A673 (cell line): ENCODE measurements around the gene NMT1.

Experiments
- EZH2 ChIP-seq: fragments of 200-600 bp; sonication (generic); IDR thresholded peaks from 2 replicates; pipeline ENCODE4 v1.6.1; 2017; ENCODE audit warnings: borderline replicate concordance, low read depth, mild to moderate bottlenecking, mixed read lengths, antibody characterized with exemption, low read length; ENCODE audit not compliant: poor library complexity, severe bottlenecking
- TF ChIP-seq, protein P1 (sequence below): fragments of 300-800, 200-600 bp; sonication (generic); conservative IDR thresholded peaks from 2 replicates; pipeline ENCODE4 v1.5.1; 2017; ENCODE audit warnings: low read depth, mild to moderate bottlenecking, antibody characterized with exemption, low read length, moderate library complexity, mixed read lengths

DNA sequence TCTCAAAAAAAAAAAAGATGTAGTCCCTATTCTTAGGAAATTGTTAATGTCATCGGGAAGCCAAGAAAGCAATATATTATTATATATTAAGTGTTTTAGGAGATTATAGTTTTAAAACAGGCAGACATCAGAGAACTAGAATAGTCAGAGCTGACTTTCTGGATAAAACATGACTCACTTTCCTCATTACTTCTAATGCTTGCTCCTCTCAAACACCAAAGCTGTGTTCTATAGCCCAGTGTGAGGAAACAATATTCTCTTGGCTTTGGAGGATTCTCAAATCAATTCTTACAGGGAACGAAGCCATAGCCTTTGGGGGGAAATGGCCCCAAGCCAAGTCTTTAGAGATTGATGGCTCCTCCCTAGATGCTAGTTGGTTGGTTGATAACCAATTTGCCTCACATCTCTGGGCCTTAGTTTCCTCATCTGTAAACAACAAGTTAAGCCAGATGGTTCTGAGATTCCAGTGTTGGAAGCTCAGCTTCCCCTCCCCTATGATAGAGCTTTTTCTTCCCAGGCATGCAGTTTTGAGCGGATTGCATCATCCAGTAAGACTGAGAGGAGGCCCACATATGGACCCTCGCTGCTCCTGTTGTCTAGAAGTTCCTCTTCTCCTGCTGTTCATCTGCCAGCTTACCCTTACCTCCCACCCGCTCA, 12.4 kb downstream of the NMT1 start:
- TF ChIP-seq, protein P1, sequence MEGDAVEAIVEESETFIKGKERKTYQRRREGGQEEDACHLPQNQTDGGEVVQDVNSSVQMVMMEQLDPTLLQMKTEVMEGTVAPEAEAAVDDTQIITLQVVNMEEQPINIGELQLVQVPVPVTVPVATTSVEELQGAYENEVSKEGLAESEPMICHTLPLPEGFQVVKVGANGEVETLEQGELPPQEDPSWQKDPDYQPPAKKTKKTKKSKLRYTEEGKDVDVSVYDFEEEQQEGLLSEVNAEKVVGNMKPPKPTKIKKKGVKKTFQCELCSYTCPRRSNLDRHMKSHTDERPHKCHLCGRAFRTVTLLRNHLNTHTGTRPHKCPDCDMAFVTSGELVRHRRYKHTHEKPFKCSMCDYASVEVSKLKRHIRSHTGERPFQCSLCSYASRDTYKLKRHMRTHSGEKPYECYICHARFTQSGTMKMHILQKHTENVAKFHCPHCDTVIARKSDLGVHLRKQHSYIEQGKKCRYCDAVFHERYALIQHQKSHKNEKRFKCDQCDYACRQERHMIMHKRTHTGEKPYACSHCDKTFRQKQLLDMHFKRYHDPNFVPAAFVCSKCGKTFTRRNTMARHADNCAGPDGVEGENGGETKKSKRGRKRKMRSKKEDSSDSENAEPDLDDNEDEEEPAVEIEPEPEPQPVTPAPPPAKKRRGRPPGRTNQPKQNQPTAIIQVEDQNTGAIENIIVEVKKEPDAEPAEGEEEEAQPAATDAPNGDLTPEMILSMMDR, result no peak
- TF ChIP-seq EZH2, result no peak
